Astrocyte (in vitro differentiated cells and primary cell): ENCODE results near the gene TRHDE.

Experiments
- EZH2 ChIP-seq: IDR thresholded peaks from 2 replicates; pipeline ENCODE4 v1.6.1; 2012; ENCODE audit warnings: mild to moderate bottlenecking, low read length, inconsistent platforms; ENCODE audit not compliant: insufficient read depth
- TF ChIP-seq, protein P1 (sequence below): IDR thresholded peaks from 2 replicates; pipeline ENCODE4 v1.5.1; 2011; ENCODE audit warnings: low read depth, mild to moderate bottlenecking, inconsistent platforms, low read length, moderate library complexity; ENCODE audit not compliant: insufficient read depth

DNA sequence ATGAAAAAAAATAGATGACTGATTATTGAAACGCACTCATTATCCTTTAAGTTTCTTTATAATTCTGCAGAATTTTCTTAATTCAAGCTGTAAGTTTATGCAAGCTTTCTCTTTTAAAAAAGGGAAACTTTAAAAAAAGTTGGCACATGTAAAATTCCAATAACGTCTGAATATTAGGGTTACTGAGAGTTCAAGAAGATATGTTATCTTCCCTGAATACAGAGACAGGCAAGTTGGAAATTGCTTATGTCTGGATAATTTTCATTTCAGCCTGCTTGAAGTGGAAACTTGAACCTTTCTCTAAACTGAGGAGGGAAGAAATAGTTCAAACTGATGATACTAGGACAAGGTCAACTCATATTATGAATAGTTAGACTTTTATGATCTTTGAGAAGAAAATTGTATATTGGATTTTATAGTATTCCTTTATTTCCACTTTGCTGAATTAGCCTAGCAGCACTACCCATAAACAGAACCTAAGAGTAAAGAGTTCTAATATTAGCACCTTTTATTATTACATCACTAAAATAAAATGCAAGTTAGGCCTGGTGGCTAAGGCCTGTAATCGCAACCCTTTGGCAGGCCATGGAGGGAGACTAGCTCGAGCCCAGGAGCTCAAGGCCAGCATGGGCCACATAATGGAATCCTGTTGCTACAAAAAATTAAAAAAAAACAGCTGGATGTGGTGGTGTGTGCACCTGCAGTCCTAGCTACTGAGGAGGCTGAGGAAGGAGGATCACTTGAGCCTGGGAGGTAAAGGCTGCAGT lies 288.0 kb downstream of the TRHDE start:
- TF ChIP-seq, protein P1, sequence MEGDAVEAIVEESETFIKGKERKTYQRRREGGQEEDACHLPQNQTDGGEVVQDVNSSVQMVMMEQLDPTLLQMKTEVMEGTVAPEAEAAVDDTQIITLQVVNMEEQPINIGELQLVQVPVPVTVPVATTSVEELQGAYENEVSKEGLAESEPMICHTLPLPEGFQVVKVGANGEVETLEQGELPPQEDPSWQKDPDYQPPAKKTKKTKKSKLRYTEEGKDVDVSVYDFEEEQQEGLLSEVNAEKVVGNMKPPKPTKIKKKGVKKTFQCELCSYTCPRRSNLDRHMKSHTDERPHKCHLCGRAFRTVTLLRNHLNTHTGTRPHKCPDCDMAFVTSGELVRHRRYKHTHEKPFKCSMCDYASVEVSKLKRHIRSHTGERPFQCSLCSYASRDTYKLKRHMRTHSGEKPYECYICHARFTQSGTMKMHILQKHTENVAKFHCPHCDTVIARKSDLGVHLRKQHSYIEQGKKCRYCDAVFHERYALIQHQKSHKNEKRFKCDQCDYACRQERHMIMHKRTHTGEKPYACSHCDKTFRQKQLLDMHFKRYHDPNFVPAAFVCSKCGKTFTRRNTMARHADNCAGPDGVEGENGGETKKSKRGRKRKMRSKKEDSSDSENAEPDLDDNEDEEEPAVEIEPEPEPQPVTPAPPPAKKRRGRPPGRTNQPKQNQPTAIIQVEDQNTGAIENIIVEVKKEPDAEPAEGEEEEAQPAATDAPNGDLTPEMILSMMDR, result no peak
- TF ChIP-seq EZH2, result no peak
